Measurements from ENCODE around the gene AP3M1.
"Not testable (repeated sequence)": the region's sequence is repeated elsewhere in the genome, so short reads cannot be mapped to it uniquely, and the experiment has no call there.

GRCh38 chr10:74188617-74189016, 38.0 kb upstream of the AP3M1 start:
- TF ChIP-seq EP300 (IDR thresholded peaks at IDR 0.05); CTCF (IDR thresholded peaks at IDR 0.05); POLR2A (IDR thresholded peaks at IDR 0.05; ENCODE audit: low read depth); POLR2AphosphoS5 (IDR thresholded peaks at IDR 0.05): not testable (repeated sequence)
